Kidney epithelial cell (primary cell): ENCODE measurements around the gene BLOC1S6. TPM values are rescaled to one million over a fixed set of nuclear protein-coding genes. Genes with fewer than 3 reads are reported as not detected.

ENCODE experiments used
- DNase-seq: peaks from one replicate; pipeline ENCODE4 v3.0.0-alpha.2; 2010; ENCODE audit warnings: low read depth
- H3K27me3 ChIP-seq: 2 replicates; pipeline ENCODE4 v1.6.0; 2011; ENCODE audit warnings: low read length; ENCODE audit not compliant: control insufficient read depth, insufficient read depth
- H3K36me3 ChIP-seq: 2 replicates; pipeline ENCODE4 v1.5.1; 2011; ENCODE audit warnings: low read length; ENCODE audit not compliant: control insufficient read depth, insufficient read depth
- H3K4me3 ChIP-seq: 2 replicates; pipeline ENCODE4 v1.5.1; 2011; ENCODE audit warnings: low read depth, mild to moderate bottlenecking, control low read depth, low read length
- CTCF ChIP-seq: IDR thresholded peaks from 2 replicates; pipeline ENCODE4 v1.5.1; 2011; ENCODE audit warnings: mild to moderate bottlenecking, moderate library complexity, low read length, control low read depth, inconsistent platforms; ENCODE audit not compliant: insufficient read depth, poor library complexity, severe bottlenecking
- total RNA-seq: library from RNA; depleted of rRNA; stranded (reverse); fragments of >200 nt; gene quantifications from 2 replicates; pipeline ENCODE4 v1.2.3, GENCODE V29; 2015

BLOC1S6 gene
- total RNA-seq, 1 donor from 2014 or later = 71.4 TPM

GRCh38 chr15:45653702-45654424 is 66.7 kb downstream of the BLOC1S6 start:
- Histone ChIP-seq H3K36me3 (no peaks in the 10 kb centered on the region), H3K4me3 (no peak overlapping the region), H3K27me3 (no peaks in the 10 kb centered on the region)
- no peak for TF ChIP-seq CTCF
- DNase-seq = no peak

GRCh38 chr15:45654749-45655148 is 67.6 kb downstream of the BLOC1S6 start:
- no peak overlapping the region for H3K4me3 ChIP-seq
- no peak for TF ChIP-seq CTCF
- no peak for DNase-seq

GRCh38 chr15:45657254-45657653 is 70.1 kb downstream of the BLOC1S6 start:
- no peaks in the 10 kb centered on the region for H3K36me3 ChIP-seq
- H3K4me3 ChIP-seq = no peak overlapping the region
- no peak for DNase-seq
- no peaks in the 10 kb centered on the region for H3K27me3 ChIP-seq
- no peak for TF ChIP-seq CTCF

More at GRCh38 chr15:45654749-45655148, 67.6 kb downstream of the BLOC1S6 start:
- H3K27me3 ChIP-seq = no peaks in the 10 kb centered on the region
- no peaks in the 10 kb centered on the region for H3K36me3 ChIP-seq

- peaks cover 2% of the 10 kb centered on the region for H3K36me3 ChIP-seq
- no peak for TF ChIP-seq CTCF
- no peaks in the 10 kb centered on the region for H3K27me3 ChIP-seq
- no peak for DNase-seq
- H3K4me3 ChIP-seq = no peak overlapping the region
Observed at GRCh38 chr15:45657764-45658545, 70.8 kb downstream of the BLOC1S6 start.

Other genes starting within 250 kb of the BLOC1S6 start
- 8.7 and 12.1 TPM in 2 replicates for gene GATM, start 208.8 kb upstream of the BLOC1S6 start, total RNA-seq
- gene SLC30A4, start 64.6 kb upstream of the BLOC1S6 start, total RNA-seq = 2.5 and 4.2 TPM in 2 replicates
- 46.2 and 47.9 TPM in 2 replicates for gene SQOR, start 47.6 kb downstream of the BLOC1S6 start, total RNA-seq